GM19193 (cell line): Measurements from ENCODE around the gene SEC14L2.

Source experiments
- POLR2A ChIP-seq: IDR thresholded peaks from 4 replicates; pipeline ENCODE4 v1.6.1; 2011; ENCODE audit not compliant: insufficient read depth, insufficient read length; ENCODE audit errors: extremely low read depth

SEC14L2 gene

GRCh38 chr22:30453731-30454510, 57.1 kb downstream of the SEC14L2 start:
- TF ChIP-seq POLR2A, result no peak

DNA sequence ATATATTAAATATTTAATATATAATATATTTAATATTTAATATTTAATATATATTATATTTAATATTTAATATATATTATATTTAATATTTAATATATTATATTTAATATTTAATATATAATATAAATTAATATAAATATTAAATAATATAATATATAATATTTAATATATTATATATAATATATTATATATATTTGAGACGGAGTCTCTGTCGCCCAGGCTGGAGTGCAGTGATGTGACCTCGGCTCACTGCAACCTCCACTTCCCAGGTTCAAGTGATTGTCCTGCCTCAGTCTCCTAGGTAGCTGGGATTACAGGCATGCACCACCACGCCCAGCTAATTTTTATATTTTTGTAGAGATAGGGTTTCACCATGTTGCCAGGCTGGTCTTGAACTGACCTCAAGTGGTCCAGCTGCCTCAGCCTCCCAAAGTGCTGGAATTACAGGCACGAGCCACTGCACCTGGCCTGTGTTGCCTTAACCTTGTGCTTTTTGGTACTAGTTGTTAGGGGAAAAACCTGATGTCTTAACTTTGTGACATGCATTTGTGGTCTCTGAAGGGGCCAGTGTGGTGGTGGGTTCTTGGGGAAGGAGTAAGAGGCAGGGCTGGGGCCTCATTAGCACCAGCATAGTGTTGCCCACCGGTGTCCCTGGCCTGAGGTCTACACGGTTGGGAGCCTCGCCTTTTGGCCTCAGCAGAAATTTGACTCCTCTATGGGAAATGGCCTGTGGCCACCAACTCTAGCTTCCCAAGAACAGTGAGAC, 58.4 kb downstream of the SEC14L2 start:
- no peak for TF ChIP-seq POLR2A

DNA sequence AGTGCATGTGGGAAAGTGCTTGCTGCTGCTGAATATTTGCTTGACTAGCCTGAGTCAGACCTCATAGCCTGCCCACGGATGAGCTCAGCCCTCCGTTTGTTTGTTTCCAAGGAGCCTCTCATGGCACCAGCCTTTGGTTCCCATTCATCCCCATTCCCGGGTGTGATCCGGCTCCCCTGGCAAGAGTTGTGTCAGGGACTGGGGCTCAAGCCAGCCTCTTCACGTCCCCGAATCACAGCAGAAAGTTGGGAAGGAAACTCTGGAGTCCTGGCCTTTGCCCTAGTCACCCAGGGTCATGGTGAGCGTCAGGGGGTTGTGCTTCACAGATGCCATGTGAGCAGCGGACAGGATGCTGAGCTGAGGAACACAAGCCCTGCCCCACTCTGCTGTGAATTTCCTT, 61.2 kb downstream of the SEC14L2 start:
- no peak for TF ChIP-seq POLR2A

DNA sequence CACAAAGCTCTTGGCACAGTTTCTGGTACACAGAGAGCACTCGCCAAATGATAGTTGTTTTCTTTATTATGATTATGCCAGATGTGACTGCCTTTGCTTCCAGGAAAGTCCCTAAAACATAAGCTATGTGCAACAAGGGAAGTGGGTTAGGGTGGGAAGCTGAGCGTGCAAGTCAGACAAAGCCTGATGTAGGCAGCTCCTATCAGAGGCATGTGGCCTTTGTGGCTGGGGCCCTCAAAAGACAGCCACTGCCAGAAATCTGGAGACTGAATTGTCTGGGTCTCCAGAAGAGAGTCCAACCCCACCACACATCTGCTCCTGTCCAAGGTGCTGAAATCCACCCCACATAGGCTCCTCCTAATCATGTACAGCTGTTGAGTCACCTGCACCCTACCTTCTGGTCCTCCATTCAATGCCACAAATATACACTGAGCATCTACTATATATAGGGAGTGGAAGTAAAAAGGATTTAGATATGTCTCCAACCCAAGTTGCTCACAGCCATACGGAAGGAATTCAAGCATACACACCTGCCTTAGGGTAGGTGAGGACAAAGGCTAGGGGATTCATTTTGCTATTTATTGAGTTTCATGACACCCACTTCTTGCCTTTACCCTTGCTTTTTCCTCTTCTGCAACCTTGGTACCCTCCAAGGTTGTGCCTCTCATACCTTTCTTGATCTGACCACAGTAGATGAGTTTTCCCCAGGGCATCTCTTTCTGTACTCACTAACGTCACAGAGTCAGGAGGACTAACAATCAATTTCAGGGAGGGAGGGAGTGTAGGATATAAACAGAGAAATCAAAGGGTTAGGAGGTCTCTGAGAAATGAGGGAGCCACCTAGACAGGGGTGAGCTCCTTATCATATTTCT, 62.6 kb downstream of the SEC14L2 start:
- TF ChIP-seq POLR2A, result no peak

- no peak for TF ChIP-seq POLR2A
These were observed 63.3 kb downstream of the SEC14L2 start for GRCh38 chr22:30460147-30460546.

GRCh38 chr22:30469165-30469564, 72.3 kb downstream of the SEC14L2 start:
- TF ChIP-seq POLR2A, result no peak

DNA sequence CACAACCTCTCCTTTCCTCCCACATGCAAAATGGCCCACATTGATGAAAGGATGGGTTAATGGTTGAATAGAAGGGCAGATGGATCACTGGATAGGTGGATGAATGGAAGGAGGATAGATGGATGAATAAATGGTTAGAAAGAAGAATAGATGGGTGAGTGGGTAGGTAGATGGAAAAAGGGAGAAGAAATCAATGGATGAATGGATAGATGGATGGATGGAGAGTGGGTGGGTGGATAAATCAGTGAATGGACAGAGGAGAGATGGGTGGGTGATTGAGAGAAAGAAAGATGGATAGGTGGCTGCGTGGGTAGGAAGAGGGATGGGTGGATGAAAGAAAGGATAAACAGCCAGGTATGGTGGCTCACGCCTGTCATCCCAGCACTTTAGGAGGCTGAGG, 73.8 kb downstream of the SEC14L2 start:
- no peak for TF ChIP-seq POLR2A

DNA sequence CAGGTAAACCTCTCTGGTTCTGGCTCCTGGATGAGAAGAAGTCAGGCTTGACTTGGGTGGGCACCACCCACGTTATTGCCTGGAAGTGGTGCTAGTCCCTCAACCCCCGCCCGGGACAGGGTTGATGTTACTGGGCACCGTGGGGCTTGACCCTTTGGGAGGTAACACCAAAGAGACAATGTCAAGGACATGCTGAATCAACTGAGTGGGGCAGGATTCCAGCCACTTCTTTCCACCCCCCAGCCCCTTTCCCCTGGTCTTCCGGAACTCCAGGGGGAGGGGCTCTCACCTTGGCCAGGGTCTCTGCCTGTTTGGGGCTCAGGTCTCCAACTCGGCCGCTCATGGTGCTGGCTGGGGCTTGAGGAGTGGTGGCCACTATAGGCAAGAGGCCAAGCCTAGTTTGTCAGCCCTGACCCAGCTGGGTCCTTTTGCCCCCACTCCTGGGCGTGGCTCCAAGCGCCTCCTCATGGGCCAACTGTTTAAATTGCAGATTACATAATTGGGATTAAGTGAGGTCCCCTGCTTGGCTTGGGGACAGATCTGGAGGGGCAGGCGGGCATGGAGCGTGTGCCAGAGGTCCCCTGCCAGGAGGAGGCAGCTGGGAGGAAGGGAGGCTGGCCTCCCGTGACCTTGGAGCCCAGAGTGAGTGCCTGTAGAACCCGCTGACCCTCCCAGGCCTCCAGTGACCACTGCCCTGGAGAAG, 74.9 kb downstream of the SEC14L2 start, which contains the start of gene SEC14L3:
Gene SEC14L3 (minus strand): TSS at position 402 of the 703 bp plus-strand sequence. CDS start 59 bp downstream, at position 343.
- no peak for TF ChIP-seq POLR2A

DNA sequence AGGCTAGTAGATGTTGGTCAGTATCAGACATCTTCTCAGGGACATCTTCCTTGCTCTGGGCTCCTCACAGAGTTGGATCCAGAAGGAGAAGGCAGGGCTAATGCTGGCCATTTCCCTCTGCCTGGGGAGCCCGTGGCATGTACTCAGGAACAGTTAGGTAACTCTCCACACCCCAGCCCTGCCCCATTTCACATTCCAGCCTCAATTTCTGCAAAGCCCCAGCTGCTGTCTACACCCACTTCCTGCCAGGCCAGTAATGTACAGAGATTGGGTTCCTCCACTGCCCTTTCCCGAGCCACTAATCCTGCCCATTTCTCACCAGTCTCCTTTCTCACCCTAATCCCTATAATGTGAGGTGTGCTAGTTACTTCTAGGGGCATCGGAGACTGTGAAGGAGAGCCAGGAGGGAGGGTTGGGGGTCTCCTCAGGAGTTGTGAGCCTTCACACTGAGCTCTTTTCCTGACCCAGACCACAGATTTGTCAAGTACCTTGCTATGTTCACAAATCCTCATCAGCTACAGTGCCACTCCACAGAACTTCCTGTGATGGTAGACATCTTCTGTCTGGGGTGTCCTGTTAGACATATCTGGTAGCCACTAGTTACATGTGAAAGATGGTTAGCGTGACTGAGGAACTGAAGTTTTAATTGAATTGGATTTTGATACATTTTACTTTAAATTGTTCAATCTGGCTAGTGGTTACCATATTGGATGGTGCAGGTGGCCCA, 76.3 kb downstream of the SEC14L2 start:
- TF ChIP-seq POLR2A, result no peak

- no peak for TF ChIP-seq POLR2A
These were observed 77.3 kb downstream of the SEC14L2 start for GRCh38 chr22:30474121-30474520.
